ENCODE measurements around the gene PPM1F.

GRCh38 chr22:21917181-21917958 is 35.3 kb downstream of the PPM1F start:
- TF ChIP-seq, protein P1, sequence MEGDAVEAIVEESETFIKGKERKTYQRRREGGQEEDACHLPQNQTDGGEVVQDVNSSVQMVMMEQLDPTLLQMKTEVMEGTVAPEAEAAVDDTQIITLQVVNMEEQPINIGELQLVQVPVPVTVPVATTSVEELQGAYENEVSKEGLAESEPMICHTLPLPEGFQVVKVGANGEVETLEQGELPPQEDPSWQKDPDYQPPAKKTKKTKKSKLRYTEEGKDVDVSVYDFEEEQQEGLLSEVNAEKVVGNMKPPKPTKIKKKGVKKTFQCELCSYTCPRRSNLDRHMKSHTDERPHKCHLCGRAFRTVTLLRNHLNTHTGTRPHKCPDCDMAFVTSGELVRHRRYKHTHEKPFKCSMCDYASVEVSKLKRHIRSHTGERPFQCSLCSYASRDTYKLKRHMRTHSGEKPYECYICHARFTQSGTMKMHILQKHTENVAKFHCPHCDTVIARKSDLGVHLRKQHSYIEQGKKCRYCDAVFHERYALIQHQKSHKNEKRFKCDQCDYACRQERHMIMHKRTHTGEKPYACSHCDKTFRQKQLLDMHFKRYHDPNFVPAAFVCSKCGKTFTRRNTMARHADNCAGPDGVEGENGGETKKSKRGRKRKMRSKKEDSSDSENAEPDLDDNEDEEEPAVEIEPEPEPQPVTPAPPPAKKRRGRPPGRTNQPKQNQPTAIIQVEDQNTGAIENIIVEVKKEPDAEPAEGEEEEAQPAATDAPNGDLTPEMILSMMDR (IDR thresholded peaks at IDR 0.05; ENCODE audit: low read depth, low read length): no peak
- no peak for TF ChIP-seq EZH2phosphoT487 (IDR thresholded peaks at IDR 0.05; ENCODE audit: low read depth)

Measured in OCI-LY3 (cell line).